K562 (cell line): Measurements from ENCODE around the gene WWOX. TPM values are rescaled to one million over a fixed set of nuclear protein-coding genes. Genes with fewer than 3 reads are reported as not detected.

ENCODE experiments used
- ATAC-seq: fragments of 200-7000 bp; cut with Tn5 transposase; 3 replicates; pipeline ENCODE4 v1.9.1; 2020; ENCODE audit warnings: moderate library complexity
- BruUV-seq: library from RNA; stranded (reverse); fragments of 400-500 nt; replicated peaks from 2 replicates; lab custom pipeline; 2021; lab: Mats Ljungman, UMichigan
- CTCF ChIA-PET: fragments of 300-600 bp; formaldehyde crosslinking; extraction: SDS; loops from one replicate; lab custom pipeline; 2021; ENCODE audit warnings: low intra/inter-chr PET ratio; lab: Yijun Ruan, JAX
- POLR2A ChIA-PET: fragments of 300-600, 350-650 bp; sonication (Branson Sonifier 250); formaldehyde crosslinking; extraction: SDS; loops from one replicate; lab custom pipeline; 2021; ENCODE audit warnings: antibody characterized with exemption, inconsistent platforms; lab: Yijun Ruan, JAX
- DNase-seq, 4 experiments: peaks; one replicate each; pipeline versions ENCODE4 v3.0.0 to v3.0.0-alpha.2; 2011 to 2018; ENCODE audit warnings: low spot score in 3 of 4, mixed read lengths in 3 of 4; ENCODE audit errors: extremely low read depth in 1 of 4
- FAIRE-seq: peaks from 2 replicates; lab custom pipeline; 2011; peaks lifted over from hg19 to GRCh38; lab: Jason Lieb, UNC
- H2AFZ ChIP-seq: 2 replicates; pipeline ENCODE4 v1.6.0; 2011; ENCODE audit warnings: low read depth, low read length, control low read depth, inconsistent platforms
- H3K27ac ChIP-seq: fragments of 200-600 bp; 3 replicates; pipeline ENCODE4 v1.8.0; 2011; ENCODE audit warnings: low read depth, mild to moderate bottlenecking, control low read depth, inconsistent platforms, low read length, moderate library complexity, mixed read lengths; ENCODE audit errors: extremely low read depth
- H3K27me3 ChIP-seq, 2 experiments: fragments of 300-600 bp in 1 of 2; 2 replicates in 1 of 2; 3 replicates in 1 of 2; pipeline versions ENCODE4 v1.6.0 to v1.8.0; 2011; ENCODE audit warnings: inconsistent platforms in 2 of 2, low read length in 2 of 2, mild to moderate bottlenecking in 1 of 2, mixed read lengths in 1 of 2, moderate library complexity in 1 of 2; ENCODE audit not compliant: control insufficient read depth in 2 of 2, insufficient read depth in 2 of 2
- H3K36me3 ChIP-seq: fragments of 300-600 bp; 3 replicates; pipeline ENCODE4 v1.8.0; 2011; ENCODE audit warnings: mild to moderate bottlenecking, low read length, inconsistent platforms; ENCODE audit not compliant: control insufficient read depth, insufficient read depth
- H3K4me1 ChIP-seq, 2 experiments: fragments of 200-600 bp in 1 of 2; replicated peaks in 1 of 2; 2 replicates in 1 of 2; 3 replicates in 1 of 2; pipeline versions ENCODE4 v1.5.1 to v1.8.0; 2011; ENCODE audit warnings: inconsistent platforms in 2 of 2, low read length in 2 of 2, mild to moderate bottlenecking in 1 of 2, mixed read lengths in 1 of 2, moderate library complexity in 1 of 2; ENCODE audit not compliant: control insufficient read depth in 2 of 2, insufficient read depth in 2 of 2
- H3K4me2 ChIP-seq: 2 replicates; pipeline ENCODE4 v1.6.1; 2011; ENCODE audit warnings: low read length, control low read depth, inconsistent platforms, mixed read lengths; ENCODE audit not compliant: insufficient read depth
- H3K4me3 ChIP-seq: fragments of 200-600 bp; sonication (generic), shearing (Covaris generic); 2 replicates; pipeline ENCODE4 v1.5.1; 2016; ENCODE audit warnings: control low read depth, inconsistent platforms
- H3K79me2 ChIP-seq: fragments of 200-600 bp; 3 replicates; pipeline ENCODE4 v1.8.0; 2011; ENCODE audit warnings: low read length, inconsistent platforms; ENCODE audit not compliant: control insufficient read depth, insufficient read depth
- H3K9ac ChIP-seq, 2 experiments: 2 replicates each; pipeline versions ENCODE4 v1.6.0 to v1.6.1; 2011; ENCODE audit warnings: low read depth in 2 of 2, low read length in 2 of 2, control low read depth in 1 of 2, inconsistent platforms in 1 of 2, mild to moderate bottlenecking in 1 of 2, mixed read lengths in 1 of 2; ENCODE audit not compliant: insufficient read depth in 1 of 2
- H3K9me1 ChIP-seq: one replicate; pipeline ENCODE4 v1.6.0; 2011; ENCODE audit warnings: inconsistent platforms, mild to moderate bottlenecking, low read length, moderate library complexity; ENCODE audit not compliant: control insufficient read depth, insufficient read depth
- H3K9me3 ChIP-seq: replicated peaks from 2 replicates; pipeline ENCODE4 v1.5.1; 2011; ENCODE audit warnings: low read depth, low read length, inconsistent platforms; ENCODE audit not compliant: control insufficient read depth, insufficient read depth
- H4K20me1 ChIP-seq: replicated peaks from 2 replicates; pipeline ENCODE4 v1.6.1; 2011; ENCODE audit warnings: low read length, inconsistent platforms, mixed read lengths; ENCODE audit not compliant: control insufficient read depth, insufficient read depth
- CTCF ChIP-seq, 3 experiments: IDR thresholded peaks in 2 of 3; conservative IDR thresholded peaks in 1 of 3; 2 replicates each; pipeline ENCODE4 v1.5.1; 2011 to 2012; ENCODE audit warnings: low read length in 3 of 3, mild to moderate bottlenecking in 3 of 3, control low read depth in 2 of 3, improper control_type of control experiment in 1 of 3, inconsistent platforms in 1 of 3, low read depth in 1 of 3, mixed read lengths in 1 of 3, moderate library complexity in 1 of 3; ENCODE audit not compliant: insufficient read depth in 2 of 3
- DACH1 ChIP-seq: fragments of 450-650 bp; IDR thresholded peaks from 2 replicates; pipeline ENCODE4 v1.6.1; 2018; ENCODE audit not compliant: partially characterized antibody
- HCFC1 ChIP-seq: IDR thresholded peaks from 2 replicates; pipeline ENCODE4 v1.6.1; 2012; ENCODE audit warnings: low read depth, low read length, improper control_type of control experiment
- KLF16 ChIP-seq: IDR thresholded peaks from 2 replicates; pipeline ENCODE4 v1.6.1; 2016; ENCODE audit warnings: antibody characterized with exemption
- NEUROD1 ChIP-seq: fragments of 150-350 bp; IDR thresholded peaks from 2 replicates; pipeline ENCODE4 v1.6.1; 2014; ENCODE audit warnings: borderline replicate concordance, low read length, low read depth; ENCODE audit not compliant: partially characterized antibody
- PURB ChIP-seq: sonication (generic); formaldehyde crosslinking; IDR thresholded peaks from 2 replicates; pipeline ENCODE4 v1.9.0; 2021; ENCODE audit warnings: low read depth, mild to moderate bottlenecking, missing genetic modification reagents
- ZNF764 ChIP-seq: fragments of 250-450 bp; sonication (Bioruptor Pico); IDR thresholded peaks from 2 replicates; pipeline ENCODE4 v1.4.0; 2020; ENCODE audit warnings: low read depth, mild to moderate bottlenecking, moderate library complexity
- WGBS: fragments of 100-300 bp; shearing (Covaris generic); methylation state at CpG from one replicate; pipeline ENCODE4 v1.1.6; 2016; ENCODE audit warnings: low coverage, mixed read lengths; ENCODE audit not compliant: insufficient coverage; ENCODE audit errors: missing lambda C conversion rate; 5-methylcytosine and 5-hydroxymethylcytosine counted together
- in situ Hi-C: fragments of 300-500 bp; cut with MboI; formaldehyde crosslinking; loops from 4 replicates; pipeline ENCODE4 v1.15.0; 2018; ENCODE audit warnings: inconsistent platforms, mixed read lengths
- intact Hi-C: fragments of 100-400 bp; cut with micrococcal nuclease; formaldehyde crosslinking; loops from 2 replicates; pipeline ENCODE4 v1.14.2; 2022
- polyA plus RNA-seq, 8 experiments: library from polyadenylated mRNA; depleted of rRNA in 4 of 8; stranded (reverse) in 5 of 8; unstranded in 3 of 8; fragments of >200 nt; fragmentation: Nextera tagmentation in 2 of 8; fragmentation: Illumina TruSeq in 1 of 8; extraction: Ambion mirVana in 2 of 8; extraction: Trizol in 1 of 8; gene quantifications; 2 replicates each; pipeline versions ENCODE4 v1.2.1 to v1.2.3, GENCODE V29; 2011 to 2014; ENCODE audit warnings: inconsistent platforms in 1 of 8, missing spikeins in 1 of 8
- total RNA-seq, 7 experiments: library from RNA; depleted of rRNA in 6 of 7; stranded (reverse); fragments of >200 nt in 6 of 7; fragmentation: Illumina TruSeq in 2 of 7; extraction: Trizol in 2 of 7; gene quantifications; 2 replicates each; pipeline versions ENCODE4 v1.2.1 to v1.2.3, GENCODE V29; 2011 to 2021; ENCODE audit warnings: low replicate concordance in 1 of 7

The WWOX gene
- total and polyA plus RNA-seq, 9 of the 15 experiments (the other 6 are each of a cell fraction or from before 2014, with no cell fraction given): 1.6 to 22.7 (median 8.1) TPM

- Histone ChIP-seq H3K9me3 (no peaks in the 10 kb centered on the region), H3K36me3 (no peaks in the 10 kb centered on the region), H3K27ac (no peak overlapping the region), H3K4me1 (no peaks in the 10 kb centered on the region), H4K20me1 (0 out of 2 replicates have a peak, but pooled peaks cover 5% of the 10 kb centered on the region), H3K9ac (no peak overlapping the region), H3K79me2 (no peaks in the 10 kb centered on the region), H3K4me3 (no peak overlapping the region), H2AFZ (no peak overlapping the region), H3K9me1 (no peaks in the 10 kb centered on the region), H3K27me3 (peaks cover 9 to 14% of the 10 kb centered on the region in 2 experiments), H3K4me2 (no peak overlapping the region)
- no peak for DNase-seq
- intact Hi-C loops: no loop called here
- no peak for FAIRE-seq
- ChIA-PET CTCF (no interaction called here), POLR2A (no interaction called here)
- peak; percentile 56; the same call in 1 of the 3 replicates for ATAC-seq
- WGBS: 46% methylated on average over 2 of the region's 2 CpGs
- no peak for TF ChIP-seq KLF16
- no peak for TF ChIP-seq DACH1
- TF ChIP-seq PURB (CRISPR knock-in tag): no peak
- TF ChIP-seq NEUROD1: no peak
- TF ChIP-seq HCFC1: no peak
- no peak for TF ChIP-seq ZNF764
- peak in 2 of 3 experiments; percentile 4 to 29; a peak in 3 of 6 replicates for TF ChIP-seq CTCF (IDR thresholded peaks at IDR 0.05 in 2 of 3, conservative IDR thresholded peaks at IDR 0.05 in 1 of 3; ENCODE audit: insufficient read depth in 2 of 3, low read depth in 1 of 3, low read length in 3 of 3)
- no TSS peak for BruUV-seq
- in situ Hi-C loops: no loop called here
Observed at GRCh38 chr16:78458588-78458987, 359.1 kb downstream of the WWOX start.
